Epithelial cell of proximal tubule (primary cell): ENCODE data around the gene ANKS1A. TPM values are rescaled to one million over a fixed set of nuclear protein-coding genes. Genes with fewer than 3 reads are reported as not detected.
"Not testable (repeated sequence)": the region's sequence is repeated elsewhere in the genome, so short reads cannot be mapped to it uniquely, and the experiment has no call there.

Experiments used
- DNase-seq: peaks from one replicate; pipeline ENCODE4 v3.0.0-alpha.2; 2011; ENCODE audit warnings: low read depth
- H3K4me3 ChIP-seq: 2 replicates; pipeline ENCODE4 v1.5.1; 2011; ENCODE audit warnings: low read depth, mild to moderate bottlenecking, low read length
- total RNA-seq: library from RNA; depleted of rRNA; stranded (reverse); fragments of >200 nt; gene quantifications from 2 replicates; pipeline ENCODE4 v1.2.3, GENCODE V29; 2015
- TF ChIP-seq, protein P1 (sequence below): conservative IDR thresholded peaks from 2 replicates; pipeline ENCODE4 v1.5.1; 2012; ENCODE audit warnings: low read depth, mild to moderate bottlenecking, low read length

Gene ANKS1A
- total RNA-seq, 1 donor from 2014 or later = 17.4 TPM

DNA sequence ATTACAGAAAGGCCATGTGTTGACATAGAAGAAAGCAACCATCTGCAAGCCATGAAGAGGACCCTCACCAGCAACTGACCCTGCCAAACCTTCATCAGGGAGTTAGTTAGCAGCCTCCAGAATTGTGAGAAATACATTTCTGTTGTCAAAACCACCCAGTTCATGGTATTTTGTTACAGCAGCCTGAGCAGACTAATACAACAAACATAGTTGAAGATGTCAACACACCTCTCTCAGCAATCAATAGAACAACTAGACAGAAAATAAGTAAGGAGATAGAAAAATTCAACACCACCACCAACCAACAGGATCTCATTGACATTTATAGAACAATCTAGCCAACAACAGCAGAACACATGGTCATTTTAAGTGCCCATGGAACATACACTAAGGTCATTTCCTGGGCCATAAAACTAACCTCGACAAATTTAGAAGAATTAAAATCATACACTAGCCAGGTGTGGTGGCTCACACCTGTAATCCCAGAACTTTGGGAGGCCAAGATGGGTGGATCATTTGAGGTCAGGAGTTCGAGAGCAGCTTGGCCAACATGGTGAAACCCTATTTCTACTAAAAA is 219.3 kb downstream of the ANKS1A start:
- no peak overlapping the region for H3K4me3 ChIP-seq
- DNase-seq = no peak
- TF ChIP-seq, protein P1, sequence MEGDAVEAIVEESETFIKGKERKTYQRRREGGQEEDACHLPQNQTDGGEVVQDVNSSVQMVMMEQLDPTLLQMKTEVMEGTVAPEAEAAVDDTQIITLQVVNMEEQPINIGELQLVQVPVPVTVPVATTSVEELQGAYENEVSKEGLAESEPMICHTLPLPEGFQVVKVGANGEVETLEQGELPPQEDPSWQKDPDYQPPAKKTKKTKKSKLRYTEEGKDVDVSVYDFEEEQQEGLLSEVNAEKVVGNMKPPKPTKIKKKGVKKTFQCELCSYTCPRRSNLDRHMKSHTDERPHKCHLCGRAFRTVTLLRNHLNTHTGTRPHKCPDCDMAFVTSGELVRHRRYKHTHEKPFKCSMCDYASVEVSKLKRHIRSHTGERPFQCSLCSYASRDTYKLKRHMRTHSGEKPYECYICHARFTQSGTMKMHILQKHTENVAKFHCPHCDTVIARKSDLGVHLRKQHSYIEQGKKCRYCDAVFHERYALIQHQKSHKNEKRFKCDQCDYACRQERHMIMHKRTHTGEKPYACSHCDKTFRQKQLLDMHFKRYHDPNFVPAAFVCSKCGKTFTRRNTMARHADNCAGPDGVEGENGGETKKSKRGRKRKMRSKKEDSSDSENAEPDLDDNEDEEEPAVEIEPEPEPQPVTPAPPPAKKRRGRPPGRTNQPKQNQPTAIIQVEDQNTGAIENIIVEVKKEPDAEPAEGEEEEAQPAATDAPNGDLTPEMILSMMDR = no peak

DNA sequence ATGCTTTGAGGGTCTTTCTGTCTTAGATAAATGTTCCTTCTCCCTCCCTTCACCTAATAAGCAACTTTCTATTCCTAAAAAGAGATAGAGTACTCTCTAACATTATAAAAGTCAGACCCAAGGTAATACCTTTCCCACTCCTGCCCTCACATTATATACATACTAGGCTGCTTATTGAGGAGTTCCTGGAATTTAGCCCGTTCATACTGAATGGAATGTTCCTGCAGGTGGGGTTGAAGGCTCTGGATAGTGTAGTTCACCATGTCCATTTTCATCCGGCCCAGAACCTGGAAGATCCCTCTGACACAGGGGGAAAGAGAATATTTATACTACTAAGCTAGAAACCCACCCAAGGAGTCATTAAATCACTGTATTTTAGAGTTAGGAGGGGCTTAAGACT is 231.7 kb downstream of the ANKS1A start:
- H3K4me3 ChIP-seq = no peak overlapping the region
- no peak for DNase-seq
- TF ChIP-seq, protein P1 = no peak

DNA sequence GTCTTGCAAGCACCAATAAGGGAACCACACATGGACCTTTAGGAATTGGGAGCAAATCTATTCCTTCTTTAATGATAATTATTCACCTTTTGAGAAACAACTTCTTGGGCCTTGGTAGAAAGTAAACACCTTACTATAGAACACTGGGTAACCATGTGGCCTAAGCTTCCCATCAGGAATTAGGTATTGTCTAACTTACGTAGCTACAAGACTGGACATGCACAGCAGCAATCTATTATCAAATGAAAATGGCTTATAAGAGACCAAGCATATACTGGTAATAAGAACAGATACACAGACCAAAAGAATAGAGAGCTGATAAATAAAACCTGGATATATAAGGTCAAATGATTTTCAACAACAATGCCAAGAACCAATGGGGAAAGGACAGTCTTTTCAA is 235.3 kb downstream of the ANKS1A start:
- no peak overlapping the region for H3K4me3 ChIP-seq
- DNase-seq = no peak
- TF ChIP-seq, protein P1 = no peak

DNA sequence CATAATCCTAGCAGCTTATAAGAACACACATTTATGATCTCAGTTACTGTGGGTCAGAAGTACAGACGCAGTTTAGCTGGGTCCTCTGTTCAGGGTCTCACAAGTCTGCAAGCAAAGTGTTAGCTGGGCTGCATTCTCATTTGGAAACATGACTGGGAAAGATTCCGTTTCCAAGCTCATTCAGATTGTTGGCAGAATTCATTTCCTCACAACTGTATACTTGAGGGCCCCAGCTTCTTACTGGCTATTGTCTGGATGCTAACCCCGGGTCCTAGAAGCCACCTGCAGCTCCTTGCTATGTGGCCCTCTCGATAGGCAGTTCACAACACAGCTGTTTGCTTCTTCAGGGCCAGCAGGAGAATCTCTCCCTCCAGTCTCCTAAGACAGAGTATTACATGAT is 239.0 kb downstream of the ANKS1A start:
- TF ChIP-seq, protein P1 = no peak
- DNase-seq = no peak
- H3K4me3 ChIP-seq = no peak overlapping the region

DNA sequence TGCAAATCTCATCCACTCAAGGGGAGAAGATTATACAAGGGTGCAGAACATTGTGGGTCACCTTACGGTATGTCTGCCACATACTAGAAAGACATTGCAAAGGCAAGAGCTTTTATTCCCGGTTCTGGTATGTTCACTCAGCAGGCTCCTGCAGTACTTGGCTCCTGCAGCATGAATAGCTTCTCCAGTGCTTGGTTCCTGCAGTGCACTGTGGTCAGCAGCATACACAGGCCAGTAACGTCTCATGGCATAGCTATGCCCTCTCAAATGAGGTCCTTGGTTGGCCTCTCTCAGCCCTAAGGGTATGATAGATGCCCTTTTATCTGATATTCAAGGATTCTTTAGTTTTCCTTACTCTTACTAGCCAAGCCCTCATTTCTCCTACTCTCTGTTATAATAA is 239.4 kb downstream of the ANKS1A start:
- TF ChIP-seq, protein P1 = no peak
- DNase-seq = no peak
- no peak overlapping the region for H3K4me3 ChIP-seq

DNA sequence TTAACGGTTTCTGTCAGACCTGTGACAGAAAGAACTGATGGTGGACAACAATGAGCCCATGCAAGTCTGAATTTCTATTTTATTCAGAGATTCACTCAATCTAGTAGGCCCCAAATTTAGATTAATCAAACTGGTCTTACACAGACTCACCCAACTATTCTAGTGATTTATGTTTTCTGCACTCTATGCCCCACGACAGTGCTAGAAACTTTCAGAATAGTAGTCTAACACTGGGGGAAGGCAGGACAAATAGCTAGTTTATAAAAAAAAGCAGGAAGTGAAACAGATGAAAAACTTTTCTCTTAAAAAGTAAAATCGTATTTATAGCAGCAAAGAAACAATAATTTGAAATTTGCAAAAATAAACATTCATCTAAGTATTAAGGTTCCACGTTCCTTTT is 247.1 kb downstream of the ANKS1A start:
- DNase-seq = no peak
- no peak overlapping the region for H3K4me3 ChIP-seq
- TF ChIP-seq, protein P1 = no peak

DNA sequence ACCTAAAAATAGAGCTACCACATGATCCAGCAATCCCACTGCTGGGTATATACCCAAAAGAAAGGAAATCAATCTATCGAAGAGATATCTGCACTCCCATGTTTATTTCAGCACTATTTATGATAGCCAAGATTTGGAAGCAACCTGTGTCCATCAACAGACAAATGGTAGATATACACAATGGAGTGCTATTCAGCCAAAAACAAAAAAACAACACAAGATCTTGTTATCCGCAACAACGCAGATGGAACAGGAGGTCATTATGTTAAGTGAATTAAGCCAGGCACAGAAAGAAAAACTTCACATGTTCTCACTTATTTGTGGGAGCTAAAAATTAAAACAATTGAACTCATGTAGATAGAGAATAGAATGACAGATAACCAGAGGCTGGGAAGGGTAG is 249.1 kb downstream of the ANKS1A start:
- not testable (repeated sequence) for H3K4me3 ChIP-seq, DNase-seq
